Measurements from ENCODE around the gene BCHE.

The BCHE gene

DNA sequence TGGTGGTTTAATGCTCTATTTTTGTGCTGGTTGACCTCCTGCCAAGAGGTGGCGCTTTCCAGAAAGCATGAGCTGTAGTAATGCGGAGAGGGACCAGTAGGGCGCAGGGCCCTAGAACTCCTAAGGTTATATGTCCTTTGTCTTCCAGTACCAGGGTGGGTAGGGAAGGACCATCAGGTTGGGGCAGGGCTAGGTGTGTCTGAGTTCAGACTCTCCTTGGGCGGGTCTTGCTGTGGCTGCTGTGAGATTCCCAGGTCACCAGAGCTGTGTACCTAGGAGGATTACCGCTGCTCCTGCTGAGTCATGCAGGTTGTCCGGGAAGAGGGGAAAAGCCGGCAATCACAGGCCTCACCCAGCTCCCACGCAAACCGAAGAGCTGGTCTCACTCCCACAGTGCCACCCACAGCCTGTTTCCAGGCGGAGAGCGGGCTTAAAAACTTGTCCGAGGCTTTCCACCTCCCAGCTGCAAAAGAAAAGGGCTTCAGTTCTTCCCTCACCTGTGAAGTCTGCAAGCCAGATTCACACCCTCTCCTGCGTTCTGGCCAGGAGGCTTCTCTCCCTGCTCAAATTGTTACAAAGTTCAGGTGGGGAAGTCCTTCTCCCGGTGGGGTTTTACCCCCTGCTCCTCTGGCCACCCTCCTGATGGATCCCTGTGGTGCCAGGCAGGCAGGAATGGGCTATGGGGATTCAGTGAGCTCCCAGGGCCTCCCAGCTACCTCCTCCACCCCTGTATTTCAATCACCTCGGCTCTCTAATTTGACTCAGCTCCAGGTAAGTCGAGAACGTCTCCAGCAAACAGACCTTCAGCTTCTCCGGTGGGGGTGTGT lies 37.7 kb upstream of the BCHE start:
- no peak for DNase-seq (ENCODE audit: low spot score)
- TF ChIP-seq, protein P1, sequence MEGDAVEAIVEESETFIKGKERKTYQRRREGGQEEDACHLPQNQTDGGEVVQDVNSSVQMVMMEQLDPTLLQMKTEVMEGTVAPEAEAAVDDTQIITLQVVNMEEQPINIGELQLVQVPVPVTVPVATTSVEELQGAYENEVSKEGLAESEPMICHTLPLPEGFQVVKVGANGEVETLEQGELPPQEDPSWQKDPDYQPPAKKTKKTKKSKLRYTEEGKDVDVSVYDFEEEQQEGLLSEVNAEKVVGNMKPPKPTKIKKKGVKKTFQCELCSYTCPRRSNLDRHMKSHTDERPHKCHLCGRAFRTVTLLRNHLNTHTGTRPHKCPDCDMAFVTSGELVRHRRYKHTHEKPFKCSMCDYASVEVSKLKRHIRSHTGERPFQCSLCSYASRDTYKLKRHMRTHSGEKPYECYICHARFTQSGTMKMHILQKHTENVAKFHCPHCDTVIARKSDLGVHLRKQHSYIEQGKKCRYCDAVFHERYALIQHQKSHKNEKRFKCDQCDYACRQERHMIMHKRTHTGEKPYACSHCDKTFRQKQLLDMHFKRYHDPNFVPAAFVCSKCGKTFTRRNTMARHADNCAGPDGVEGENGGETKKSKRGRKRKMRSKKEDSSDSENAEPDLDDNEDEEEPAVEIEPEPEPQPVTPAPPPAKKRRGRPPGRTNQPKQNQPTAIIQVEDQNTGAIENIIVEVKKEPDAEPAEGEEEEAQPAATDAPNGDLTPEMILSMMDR (IDR thresholded peaks at IDR 0.05; ENCODE audit: extremely low read depth, missing control alignments) = no peak

DNA sequence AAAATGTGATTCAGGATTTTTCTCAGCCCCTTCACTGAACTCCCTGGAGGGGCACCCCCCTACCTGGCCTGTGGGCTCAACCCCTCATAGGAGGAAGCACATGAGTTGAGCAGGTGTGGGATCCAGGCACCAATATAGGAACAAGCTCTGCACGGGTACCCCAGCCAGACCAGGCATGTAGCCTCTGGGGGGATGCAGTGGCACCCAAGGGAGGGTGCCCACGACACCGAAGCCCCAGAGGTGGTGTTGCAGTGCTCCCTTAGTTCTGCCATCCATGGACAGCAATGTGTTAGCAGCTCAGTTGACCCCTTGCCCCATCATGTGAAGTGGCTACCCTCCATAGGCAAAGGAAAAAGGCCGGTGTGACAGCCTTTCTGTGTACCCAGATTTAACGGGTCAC lies 30.9 kb upstream of the BCHE start:
- no peak for DNase-seq (ENCODE audit: low spot score)
- TF ChIP-seq, protein P1 (IDR thresholded peaks at IDR 0.05; ENCODE audit: extremely low read depth, missing control alignments) = no peak

DNA sequence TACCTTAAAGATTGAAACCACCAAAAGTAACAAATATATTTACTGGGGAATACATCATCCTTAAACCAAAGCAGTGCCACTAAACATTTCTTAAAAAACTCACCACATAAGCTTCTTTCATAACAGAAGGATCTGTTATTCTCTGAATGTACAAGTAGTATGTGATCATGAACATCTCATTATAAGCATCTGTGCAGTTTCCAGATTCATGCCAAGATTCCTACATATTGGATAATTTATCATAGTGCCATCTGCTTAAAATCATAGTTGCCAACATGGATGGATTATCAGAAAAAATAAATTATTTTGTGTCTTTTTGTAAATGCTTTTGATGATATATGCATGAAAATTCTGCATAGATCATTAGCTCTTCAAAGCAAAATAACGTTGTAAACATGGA lies 21.8 kb upstream of the BCHE start:
- TF ChIP-seq, protein P1 (IDR thresholded peaks at IDR 0.05; ENCODE audit: extremely low read depth, missing control alignments) = no peak

DNA sequence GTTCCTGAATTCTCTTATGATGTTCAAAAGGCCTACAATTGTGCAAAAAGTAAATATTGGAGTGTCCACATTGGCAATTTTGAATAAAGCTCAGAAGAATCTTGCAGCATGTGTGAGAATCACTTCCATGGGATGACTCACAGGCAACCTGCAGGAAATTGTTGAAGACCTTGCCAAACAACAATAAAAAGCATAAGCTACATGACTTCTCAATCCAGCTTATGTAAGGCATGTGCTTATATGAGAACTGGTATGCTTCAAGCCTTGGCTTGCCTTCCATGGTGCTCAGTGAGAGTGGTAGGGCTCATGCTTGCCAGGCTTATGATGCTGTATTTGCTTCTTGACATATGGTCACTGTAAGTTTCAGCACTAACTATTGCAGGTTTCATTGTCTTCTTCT lies 18.4 kb upstream of the BCHE start:
- no peak for DNase-seq (ENCODE audit: low spot score)
- TF ChIP-seq, protein P1 (IDR thresholded peaks at IDR 0.05; ENCODE audit: extremely low read depth, missing control alignments) = no peak

More for the DNA sequence above, 21.8 kb upstream of the BCHE start:
- no peak for DNase-seq (ENCODE audit: low spot score)

DNA sequence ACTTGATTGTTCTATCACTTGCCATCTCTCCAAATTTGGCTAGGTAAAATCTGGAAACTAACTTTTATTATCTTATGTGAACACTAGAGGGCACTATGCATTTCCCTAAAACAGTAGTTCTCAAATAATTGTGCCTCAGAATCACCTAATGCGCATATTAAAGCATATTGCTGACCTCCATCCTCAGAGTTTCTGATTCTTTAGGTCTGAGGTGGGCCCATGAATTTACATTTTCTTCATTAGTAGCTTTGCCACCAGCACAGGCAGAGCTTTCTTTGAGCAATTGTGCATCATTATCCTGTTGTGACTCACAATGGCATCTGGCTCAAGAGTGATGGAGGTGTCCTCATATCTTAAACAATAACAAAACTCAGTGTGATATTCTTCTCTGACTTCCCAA lies 17.5 kb upstream of the BCHE start:
- TF ChIP-seq, protein P1 (IDR thresholded peaks at IDR 0.05; ENCODE audit: extremely low read depth, missing control alignments) = peak; percentile 19
- peak; percentile 16 for DNase-seq (ENCODE audit: low spot score)

DNA sequence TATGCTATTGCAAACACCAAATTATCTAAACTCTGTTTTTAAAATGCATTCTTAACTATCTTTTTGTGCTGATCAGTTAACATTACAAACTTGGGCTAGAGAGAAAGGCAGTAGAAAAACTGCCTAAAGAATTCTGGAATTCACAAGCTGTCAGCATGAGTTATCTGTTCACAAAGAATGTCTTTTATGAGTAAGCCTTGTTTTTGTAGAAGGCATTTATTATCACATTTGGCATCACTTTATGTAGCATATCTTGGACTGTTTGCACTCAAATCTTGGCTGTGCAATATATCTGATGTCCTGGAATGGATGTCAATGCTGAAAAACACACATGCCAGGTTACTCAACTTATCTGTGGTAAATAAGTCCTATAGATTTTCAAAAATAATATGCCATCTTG lies 15.5 kb upstream of the BCHE start:
- no peak for DNase-seq (ENCODE audit: low spot score)
- TF ChIP-seq, protein P1 (IDR thresholded peaks at IDR 0.05; ENCODE audit: extremely low read depth, missing control alignments) = no peak

DNA sequence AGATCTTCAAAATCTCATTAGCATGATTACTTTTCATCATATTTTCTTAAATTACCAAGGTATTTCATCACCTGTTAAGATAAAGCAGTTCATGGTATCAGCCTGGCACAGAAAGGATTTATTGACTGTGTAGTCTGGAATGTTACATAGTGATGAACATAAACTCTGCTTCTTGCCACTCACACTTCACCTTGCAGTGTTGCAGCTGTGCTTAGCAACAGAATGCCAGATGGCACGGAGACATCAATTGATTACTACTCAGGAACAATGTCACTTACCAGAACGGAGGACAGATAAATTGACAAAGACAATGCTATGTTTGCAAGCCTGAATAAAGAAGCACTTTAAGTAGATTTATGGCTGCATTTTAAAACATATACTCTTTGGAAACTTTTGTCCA lies 15.0 kb upstream of the BCHE start:
- DNase-seq (ENCODE audit: low spot score) = no peak
- TF ChIP-seq, protein P1 (IDR thresholded peaks at IDR 0.05; ENCODE audit: extremely low read depth, missing control alignments) = no peak

Measured in GM20000 (cell line).